A549 treated with Hydrocortisone at 1 μM for 4 hours (cell line): ENCODE measurements around the gene PIP5K1A. TPM values are rescaled to one million over a fixed set of nuclear protein-coding genes. Genes with fewer than 3 reads are reported as not detected.

ENCODE experiments used
- total RNA-seq: library from RNA; stranded (reverse); fragments of 200-300 nt; extraction: Qiagen RNA extraction; gene quantifications from 5 replicates; pipeline ENCODE4 v1.2.3, GENCODE V29; 2022

PIP5K1A gene, protein sequence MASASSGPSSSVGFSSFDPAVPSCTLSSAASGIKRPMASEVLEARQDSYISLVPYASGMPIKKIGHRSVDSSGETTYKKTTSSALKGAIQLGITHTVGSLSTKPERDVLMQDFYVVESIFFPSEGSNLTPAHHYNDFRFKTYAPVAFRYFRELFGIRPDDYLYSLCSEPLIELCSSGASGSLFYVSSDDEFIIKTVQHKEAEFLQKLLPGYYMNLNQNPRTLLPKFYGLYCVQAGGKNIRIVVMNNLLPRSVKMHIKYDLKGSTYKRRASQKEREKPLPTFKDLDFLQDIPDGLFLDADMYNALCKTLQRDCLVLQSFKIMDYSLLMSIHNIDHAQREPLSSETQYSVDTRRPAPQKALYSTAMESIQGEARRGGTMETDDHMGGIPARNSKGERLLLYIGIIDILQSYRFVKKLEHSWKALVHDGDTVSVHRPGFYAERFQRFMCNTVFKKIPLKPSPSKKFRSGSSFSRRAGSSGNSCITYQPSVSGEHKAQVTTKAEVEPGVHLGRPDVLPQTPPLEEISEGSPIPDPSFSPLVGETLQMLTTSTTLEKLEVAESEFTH
- total RNA-seq = 49.5 to 70.6 TPM (median 50.8 TPM) in 5 replicates

DNA sequence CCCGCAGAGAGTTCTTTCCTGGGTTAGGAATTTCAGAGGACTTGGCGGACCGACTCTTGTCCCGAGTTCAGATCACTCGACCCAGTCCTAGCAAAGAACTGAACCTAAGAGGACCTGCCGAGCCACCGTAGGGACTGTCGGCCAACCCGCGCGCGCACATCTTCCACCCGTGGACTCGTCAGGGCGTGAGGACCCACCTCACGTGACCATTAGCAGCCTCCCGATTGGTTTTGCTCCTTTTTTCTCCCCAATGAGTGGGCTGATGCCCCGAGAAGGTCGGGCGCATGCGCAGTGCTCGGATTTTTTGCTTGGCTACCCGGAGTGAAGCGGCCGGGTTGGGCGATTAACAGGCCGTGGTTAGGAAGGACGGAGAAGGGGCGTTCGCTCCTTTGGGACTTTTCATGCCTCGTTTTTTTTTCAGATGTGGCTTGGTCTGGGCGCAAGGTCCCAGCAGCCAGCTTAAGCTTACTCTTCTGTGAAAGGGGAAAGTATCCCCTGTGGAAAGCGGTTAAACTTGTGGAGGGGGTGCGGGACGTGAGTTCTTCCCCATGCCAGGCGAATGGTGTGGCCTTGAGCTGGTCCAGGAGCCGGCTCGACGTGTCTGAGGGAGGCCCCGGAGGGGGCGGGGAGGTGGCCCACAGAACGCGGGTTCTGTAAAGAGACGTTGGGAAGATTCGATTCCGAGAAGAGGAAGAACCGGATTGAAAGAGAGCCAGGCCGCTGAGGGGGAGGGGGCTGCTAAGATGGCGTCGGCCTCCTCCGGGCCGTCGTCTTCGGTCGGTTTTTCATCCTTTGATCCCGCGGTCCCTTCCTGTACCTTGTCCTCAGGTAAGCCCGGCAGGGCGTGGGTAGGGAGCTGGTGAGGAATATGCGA is at the start of gene PIP5K1A:
PIP5K1A (plus strand) TSS at position 299 of the 874 bp plus-strand sequence; CDS start at position 744, 445 bp downstream.

DNA sequence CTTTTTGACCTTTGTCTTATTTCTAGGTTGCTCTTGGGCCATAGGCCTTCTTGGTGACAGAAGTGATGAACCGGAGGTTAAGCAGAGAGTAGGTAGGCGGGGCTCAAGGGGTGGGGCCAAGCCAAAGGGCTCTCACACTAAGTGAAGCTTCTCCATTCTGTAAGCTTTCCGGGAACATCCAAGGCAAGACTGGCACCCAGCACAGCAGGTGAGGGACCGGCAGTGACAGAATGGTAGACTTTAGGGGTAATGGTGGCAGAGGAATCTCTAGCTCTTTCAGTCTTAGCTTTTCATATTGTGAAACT is 41.9 kb upstream of the PIP5K1A start, which contains the start of gene TNFAIP8L2:
TNFAIP8L2 (plus strand) TSS at position 135 of the 305 bp plus-strand sequence. CDS start 2,049 bp downstream, outside the sequence.

DNA sequence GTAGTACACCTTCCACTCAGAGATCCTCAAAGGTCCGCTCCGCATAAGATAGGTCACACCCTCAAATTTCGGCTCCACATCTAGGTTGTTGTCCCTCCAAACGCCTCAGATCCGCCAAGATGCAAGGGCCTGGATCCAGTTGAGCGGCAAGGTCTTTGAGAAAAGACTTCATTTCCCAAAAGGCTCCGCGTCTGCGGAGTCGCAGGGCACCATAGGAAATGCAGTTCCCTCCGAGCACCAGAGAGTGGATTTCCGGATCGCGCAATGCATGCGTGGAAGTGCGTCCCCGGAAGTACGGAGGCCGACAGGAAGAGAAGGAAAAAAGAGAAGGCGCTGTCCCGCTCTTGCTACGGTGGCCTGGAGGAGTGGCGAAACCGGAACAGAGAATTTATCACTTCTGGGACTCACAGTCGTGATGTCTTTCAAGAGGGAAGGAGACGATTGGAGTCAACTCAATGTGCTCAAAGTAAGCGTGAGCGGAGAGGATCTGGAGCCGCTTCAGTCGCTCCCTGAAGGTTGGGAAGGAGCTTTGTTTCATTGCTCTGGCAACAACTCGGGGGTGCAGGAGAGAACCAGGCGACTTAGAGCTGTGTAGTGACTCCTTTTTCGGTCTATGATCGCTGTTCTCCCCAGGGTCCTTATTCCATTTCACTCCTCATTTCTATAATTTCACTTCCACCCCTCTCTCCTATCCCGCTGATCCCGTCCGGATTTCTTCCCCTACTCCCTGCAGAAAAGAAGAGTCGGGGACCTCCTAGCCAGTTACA is 32.4 kb upstream of the PIP5K1A start, which contains the start of the genes LYSMD1 and SCNM1:
LYSMD1 (minus strand) TSS at position 165 of the 767 bp plus-strand sequence. CDS start 644 bp downstream, outside the sequence.
SCNM1 (plus strand) TSS at position 407 of the 767 bp plus-strand sequence; CDS start at position 416, 9 bp downstream.

DNA sequence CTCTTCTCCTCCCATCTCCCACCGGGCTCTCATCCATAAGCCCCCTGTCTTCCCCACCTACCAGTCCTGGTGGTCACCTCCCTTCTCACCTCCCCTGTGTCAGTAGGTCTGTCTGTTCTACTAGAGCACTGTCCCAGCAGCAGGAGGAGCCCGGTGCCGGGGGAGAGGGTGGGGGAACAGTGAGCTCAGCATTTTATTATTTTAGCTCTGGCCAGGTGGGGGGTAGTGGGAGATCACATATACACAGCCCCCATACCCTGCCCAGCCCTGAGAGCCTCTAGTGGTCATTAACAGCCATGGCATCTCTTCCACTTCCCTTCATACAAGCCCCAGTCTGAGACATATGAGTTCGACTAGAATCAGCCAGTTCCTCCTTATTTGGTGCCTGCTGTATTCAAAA is 22.5 kb upstream of the PIP5K1A start, which contains the start of gene TMOD4:
TMOD4 (minus strand) TSS at position 119 of the 400 bp plus-strand sequence. CDS start 1,106 bp downstream, outside the sequence.

DNA sequence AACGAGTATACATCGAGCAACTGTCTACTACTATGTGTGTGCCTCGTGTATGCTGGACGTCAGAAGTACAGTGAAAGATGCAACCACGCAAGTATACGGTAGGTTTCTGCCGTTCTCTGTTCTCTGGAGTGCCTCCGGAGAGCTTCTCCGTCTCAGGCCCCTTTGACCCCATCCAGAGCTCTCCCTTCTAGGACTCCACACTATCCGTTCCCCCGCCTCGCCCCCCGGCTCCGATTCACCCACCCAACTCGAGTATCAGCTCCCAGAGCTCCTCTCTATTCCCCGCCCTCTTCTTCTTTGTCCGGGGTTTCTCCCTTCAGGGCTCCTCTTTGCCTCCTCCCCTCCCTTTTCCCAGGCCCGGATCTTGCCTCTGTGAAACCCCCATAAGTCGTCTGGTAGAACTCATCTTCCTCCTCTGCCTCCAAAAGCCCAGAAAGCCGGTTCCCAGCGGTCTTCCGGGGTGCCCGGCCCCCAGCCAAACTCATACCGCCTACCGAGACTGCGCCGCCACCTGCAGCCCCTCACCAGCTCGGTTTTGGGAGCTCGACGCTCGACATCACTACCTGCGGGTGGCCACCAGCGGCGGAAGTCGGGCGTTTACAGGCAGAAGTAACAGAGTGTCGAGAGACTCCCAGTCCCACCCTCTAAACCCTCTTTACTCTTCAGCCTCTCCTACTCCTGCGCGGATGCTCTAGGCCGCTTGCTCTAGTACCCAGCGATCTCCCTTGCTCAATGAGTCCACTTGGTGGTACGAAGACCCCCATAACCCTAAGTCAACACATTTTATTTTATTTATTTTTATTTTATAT is 8.5 kb upstream of the PIP5K1A start, which contains the start of gene VPS72:
VPS72 (minus strand) TSS at position 561 of the 809 bp plus-strand sequence; CDS start at position 485, 76 bp downstream.

DNA sequence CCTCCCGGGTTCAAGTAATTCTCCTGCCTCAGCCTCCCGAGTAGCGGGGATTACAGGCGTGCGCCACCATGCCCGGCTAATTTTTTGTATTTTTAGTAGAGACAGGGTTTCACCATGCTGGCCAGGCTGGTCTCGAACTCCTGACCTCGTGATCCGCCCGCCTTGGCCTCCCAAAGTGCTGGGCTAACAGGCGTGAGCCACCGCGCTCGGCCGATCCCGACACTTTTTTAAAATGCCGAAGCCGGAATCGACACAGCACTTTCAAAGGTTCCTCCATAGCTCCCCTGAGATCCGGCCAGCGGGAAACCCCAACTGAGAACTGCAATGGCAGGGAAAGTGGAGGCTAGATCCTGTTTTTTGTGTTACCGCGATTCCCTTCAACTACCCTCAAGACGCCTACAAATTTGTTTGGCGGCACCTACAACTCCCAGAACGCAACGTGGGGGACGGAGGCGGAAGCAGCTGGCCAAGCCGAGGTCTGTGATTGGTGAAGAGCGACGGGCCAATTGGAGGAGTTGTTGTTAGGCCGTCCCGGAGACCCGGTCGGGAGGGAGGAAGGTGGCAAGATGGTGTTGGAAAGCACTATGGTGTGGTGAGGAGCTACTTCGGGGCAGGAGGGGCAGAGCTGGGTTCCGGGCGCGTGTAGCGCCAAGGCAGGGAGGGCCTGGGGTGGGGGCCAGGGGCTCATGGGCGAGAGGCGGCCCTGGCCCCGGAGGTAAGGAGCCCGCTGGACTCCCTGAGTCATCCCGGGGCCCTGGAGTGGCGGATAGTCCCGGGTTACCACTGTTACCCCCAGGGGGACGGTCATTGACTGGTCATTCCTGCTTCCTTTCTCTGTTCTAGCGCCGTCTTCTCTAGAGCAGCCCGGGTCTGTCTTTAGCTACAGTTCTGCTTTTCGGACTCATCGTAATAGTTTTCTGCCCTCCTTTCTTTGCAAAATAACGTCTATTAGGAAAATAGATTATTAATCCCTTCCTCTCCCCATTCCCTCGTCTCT is 56.2 kb downstream of the PIP5K1A start, which contains the start of gene PSMD4:
PSMD4 (plus strand) TSS at position 518 of the 997 bp plus-strand sequence; CDS start at position 567, 49 bp downstream.

DNA sequence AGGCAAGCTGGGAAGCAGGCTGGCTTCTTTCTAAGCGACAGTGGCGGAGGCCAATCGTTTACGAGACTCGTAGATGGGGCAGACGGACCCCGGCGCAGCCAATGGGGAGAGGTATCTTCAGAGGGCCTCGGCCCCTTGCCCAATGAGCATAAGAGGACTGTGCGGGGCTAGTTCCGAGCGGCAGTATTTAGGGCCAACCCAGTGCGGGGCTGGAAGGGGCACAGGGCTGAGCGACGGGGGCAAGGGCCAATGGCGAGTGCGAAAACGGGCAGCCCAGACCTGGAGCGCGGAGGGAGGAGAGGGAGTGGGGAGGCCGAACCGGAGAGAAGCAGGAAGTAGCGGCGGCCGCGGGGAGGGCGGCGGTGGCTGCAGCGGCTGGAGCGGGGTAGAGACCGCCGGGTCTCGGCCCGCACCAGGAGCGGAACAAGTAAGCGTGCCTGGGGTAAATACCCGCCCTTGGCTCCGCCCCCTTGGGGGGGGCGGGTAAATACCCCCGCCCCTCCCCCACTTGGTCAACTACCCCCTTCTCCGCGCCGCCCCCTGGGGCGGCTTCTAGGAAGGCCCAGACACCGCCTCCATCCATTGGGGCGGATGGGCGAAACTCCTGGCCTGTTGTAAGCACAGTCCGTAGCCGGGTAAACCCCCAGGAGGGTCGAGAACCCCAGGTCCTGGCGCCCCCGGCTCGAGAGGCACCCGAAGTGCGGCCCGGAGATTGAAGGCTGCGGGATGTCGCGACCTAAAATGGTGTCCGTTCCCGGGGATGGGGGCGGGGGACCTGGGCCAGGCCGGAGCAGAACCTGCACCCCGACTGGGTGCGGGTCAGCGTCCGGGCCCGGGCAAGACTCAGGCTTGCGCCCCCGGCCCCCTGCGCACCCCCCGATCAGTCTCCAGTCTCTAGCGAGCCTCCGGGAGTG is 83.9 kb downstream of the PIP5K1A start, which contains the start of gene ZNF687:
ZNF687 (plus strand) TSS at position 331 of the 914 bp plus-strand sequence. CDS start 3,993 bp downstream, outside the sequence.

Other genes starting within 250 kb of the PIP5K1A start
- 241 to 291 TPM (median 246 TPM) in 5 replicates for gene CERS2, start 223.7 kb upstream of the PIP5K1A start, total RNA-seq
- gene ANXA9, start 216.3 kb upstream of the PIP5K1A start, total RNA-seq = 0.70 to 1.1 TPM (median 0.84 TPM) in 5 replicates
- gene MINDY1, start 191.7 kb upstream of the PIP5K1A start, total RNA-seq = 2.6 to 3.9 TPM (median 3.0 TPM) in 5 replicates
- 12.0 to 19.6 TPM (median 15.3 TPM) in 5 replicates for gene PRUNE1, start 190.1 kb upstream of the PIP5K1A start, total RNA-seq
- 0.03 to 0.28 TPM (median 0.09 TPM) in 5 replicates for gene BNIPL, start 162.0 kb upstream of the PIP5K1A start, total RNA-seq
- 5.9 to 7.9 TPM (median 6.2 TPM) in 5 replicates for gene C1orf56, start 150.8 kb upstream of the PIP5K1A start, total RNA-seq
- 80.4 to 99.4 TPM (median 81.8 TPM) in 5 replicates for gene CDC42SE1, start 138.9 kb upstream of the PIP5K1A start, total RNA-seq
- 12.6 to 16.9 TPM (median 15.3 TPM) in 5 replicates for gene MLLT11, start 138.2 kb upstream of the PIP5K1A start, total RNA-seq
- gene GABPB2, start 127.8 kb upstream of the PIP5K1A start, total RNA-seq = 3.0 to 3.2 TPM (median 3.1 TPM) in 5 replicates
- 1.3 to 2.2 TPM (median 1.6 TPM) in 5 replicates for gene SEMA6C, start 51.9 kb upstream of the PIP5K1A start, total RNA-seq
- 0.08 TPM in 1 of 5 replicates, not detected in the others for gene TNFAIP8L2, start 41.9 kb upstream of the PIP5K1A start, total RNA-seq
- gene LYSMD1, start 32.6 kb upstream of the PIP5K1A start, total RNA-seq = 5.5 to 9.6 TPM (median 6.4 TPM) in 5 replicates
- 39.9 to 48.7 TPM (median 48.1 TPM) in 5 replicates for gene SCNM1, start 32.4 kb upstream of the PIP5K1A start, total RNA-seq
- 0.25 to 0.44 TPM (median 0.27 TPM) in 3 of 5 replicates, not detected in the others for gene TMOD4, start 22.6 kb upstream of the PIP5K1A start, total RNA-seq
- gene VPS72, start 8.4 kb upstream of the PIP5K1A start, total RNA-seq = 44.3 to 78.2 TPM (median 45.5 TPM) in 5 replicates
- gene PSMD4, start 56.2 kb downstream of the PIP5K1A start, total RNA-seq = 166 to 193 TPM (median 187 TPM) in 5 replicates
- gene ZNF687, start 83.7 kb downstream of the PIP5K1A start, total RNA-seq = 13.0 to 15.0 TPM (median 14.0 TPM) in 5 replicates
- 23.7 to 26.5 TPM (median 24.6 TPM) in 5 replicates for gene PI4KB, start 128.9 kb downstream of the PIP5K1A start, total RNA-seq
- gene RFX5, start 148.7 kb downstream of the PIP5K1A start, total RNA-seq = 16.5 to 24.4 TPM (median 21.4 TPM) in 5 replicates
- 6.1 to 7.8 TPM (median 7.5 TPM) in 5 replicates for gene SELENBP1, start 174.2 kb downstream of the PIP5K1A start, total RNA-seq
- 361 to 442 TPM (median 418 TPM) in 5 replicates for gene PSMB4, start 201.0 kb downstream of the PIP5K1A start, total RNA-seq